ENCODE data around the gene UGT1A4. TPM values are rescaled to one million over a fixed set of nuclear protein-coding genes. Genes with fewer than 3 reads are reported as not detected.
"Not testable (repeated sequence)": the region's sequence is repeated elsewhere in the genome, so short reads cannot be mapped to it uniquely, and the experiment has no call there.

UGT1A4 gene
- total RNA-seq, 1 experiment from 2014 or later, result not detected

- H3K4me1 Mint-ChIP-seq; H3K9me3 ChIP-seq (ENCODE audit: control insufficient read depth, low read depth, low read length); H3K23me2 ChIP-seq (ENCODE audit: insufficient read length, low read depth, low read length, poor library complexity, severe bottlenecking); H3K27ac ChIP-seq (ENCODE audit: insufficient read length, low read depth, low read length); H3K4me2 ChIP-seq (ENCODE audit: insufficient read depth, insufficient read length, low read length); H3K4me3 Mint-ChIP-seq; H4K5ac ChIP-seq (ENCODE audit: insufficient read length, low read depth, low read length); H2AFZ ChIP-seq (ENCODE audit: low read length); H3K18ac ChIP-seq (ENCODE audit: insufficient read length, low read depth, low read length); H2BK20ac ChIP-seq (ENCODE audit: low read depth, low read length, poor library complexity, severe bottlenecking); H2BK120ac ChIP-seq (ENCODE audit: low read depth, low read length, poor library complexity, severe bottlenecking); H3K4ac ChIP-seq (ENCODE audit: low read depth, low read length); H3K27ac Mint-ChIP-seq; H4K8ac ChIP-seq (replicated peaks; ENCODE audit: insufficient read length, low read depth, low read length); H3K14ac ChIP-seq (ENCODE audit: insufficient read depth, low read length); H3K56ac ChIP-seq (ENCODE audit: insufficient read length, low read depth, low read length); H3K79me1 ChIP-seq (ENCODE audit: insufficient read depth, low read depth, low read length, poor library complexity, severe bottlenecking); H2BK5ac ChIP-seq (ENCODE audit: insufficient read length, low read length); H2AK5ac ChIP-seq (ENCODE audit: insufficient read length, low read length); H4K91ac ChIP-seq (ENCODE audit: insufficient read length, low read depth, low read length); H3K79me2 ChIP-seq (ENCODE audit: insufficient read depth, low read length); H3K23ac ChIP-seq (ENCODE audit: insufficient read length, low read depth, low read length); H3K27me3 ChIP-seq (ENCODE audit: insufficient read depth, low read length); DNase-seq; H2BK15ac ChIP-seq (ENCODE audit: low read depth, low read length); H3K4me1 ChIP-seq (ENCODE audit: insufficient read depth, low read length); H3K9ac ChIP-seq (ENCODE audit: extremely low read depth, insufficient read length, low read length); H2BK12ac ChIP-seq (ENCODE audit: insufficient read length, low read depth, low read length); H3T11ph ChIP-seq (ENCODE audit: low read length); H4K20me1 ChIP-seq (ENCODE audit: control insufficient read depth, insufficient read depth, insufficient read length): not testable (repeated sequence)
- H3K27me3 Mint-ChIP-seq (ENCODE audit: low read depth), result peaks cover 22% of the 10 kb centered on the region
- WGBS (ENCODE audit: extremely low coverage, insufficient read length, low lambda C conversion rate), result no CpG with 5 or more reads among the region's 2 CpGs
- H3K9me3 Mint-ChIP-seq, result peaks cover 44 to 49% of the 10 kb centered on the region in 2 experiments
- peaks cover 8 to 19% (median 9%) of the 10 kb centered on the region in 3 experiments; a peak in 6 of 7 replicates for H3K36me3 Mint-ChIP-seq (ENCODE audit: insufficient read depth in 1 of 3, low read depth in 3 of 3)
Measured at GRCh38 chr2:233751212-233752009, 32.9 kb downstream of the UGT1A4 start.
